GM18867 (cell line): Measurements from ENCODE around the gene UROS.
A peak's percentile ranks its signal among the peaks of the same experiment; 100 is the strongest.

Experiments
- ATAC-seq: cut with Tn5 transposase; IDR thresholded peaks from one replicate; pipeline ENCODE4 v1.9.1; 2021; ENCODE audit warnings: mild to moderate bottlenecking, moderate library complexity; ENCODE audit not compliant: unreplicated experiment

Gene UROS

DNA sequence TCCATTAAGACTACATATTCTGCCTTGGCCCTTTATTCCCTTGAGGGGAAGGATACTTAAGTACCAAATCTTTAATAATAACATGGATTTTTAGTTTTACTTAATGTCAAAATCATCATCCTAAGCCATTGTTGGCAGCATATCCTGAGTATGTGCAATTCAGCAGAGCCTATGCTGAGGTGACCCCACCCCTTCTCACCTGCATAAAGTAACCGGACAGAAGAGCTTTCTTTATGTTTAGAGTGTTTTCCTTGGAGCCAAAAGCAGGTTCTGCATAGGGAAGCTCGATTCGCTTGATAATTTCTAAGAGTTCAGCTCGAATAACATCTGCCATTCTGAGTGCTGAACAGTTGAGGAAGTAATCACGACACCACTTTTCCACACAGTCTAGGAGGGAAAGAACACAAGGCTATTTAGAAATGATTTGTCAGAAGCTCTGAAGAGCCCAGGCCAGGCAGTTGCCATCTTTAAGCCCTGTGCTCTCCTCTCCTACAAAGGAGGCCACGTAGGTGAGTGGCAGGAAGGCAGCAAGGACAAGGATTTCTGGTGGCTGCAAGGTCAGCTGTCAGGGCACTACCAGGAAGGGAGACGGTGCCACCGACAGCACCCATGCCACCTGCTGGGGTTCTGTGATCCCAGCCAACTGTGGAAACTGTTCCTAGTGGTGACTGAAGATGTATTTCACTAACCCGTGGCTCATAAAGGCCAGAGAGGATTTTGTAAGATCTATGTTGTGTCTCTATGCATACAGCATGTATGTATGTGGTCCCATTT is 15.9 kb upstream of the UROS start:
- no peak for ATAC-seq

DNA sequence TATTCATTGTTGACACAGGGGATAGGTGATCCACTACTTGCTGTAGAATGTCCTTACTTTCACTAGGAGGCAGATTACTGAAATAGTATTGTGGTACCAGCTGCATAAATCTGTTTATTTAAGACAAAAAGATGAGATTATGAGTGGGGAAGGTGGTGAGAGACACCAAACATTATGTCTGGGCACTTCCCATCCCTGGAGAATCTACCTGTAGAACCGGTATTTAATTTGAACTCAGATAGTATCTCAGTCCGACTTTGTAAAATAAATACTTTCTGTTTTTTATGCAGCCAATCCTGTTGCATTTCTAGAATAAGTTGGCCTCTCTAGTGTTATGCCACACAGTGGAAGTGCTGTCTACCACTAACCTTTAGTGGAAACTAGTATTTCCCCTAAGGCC is 13.7 kb upstream of the UROS start:
- no peak for ATAC-seq

DNA sequence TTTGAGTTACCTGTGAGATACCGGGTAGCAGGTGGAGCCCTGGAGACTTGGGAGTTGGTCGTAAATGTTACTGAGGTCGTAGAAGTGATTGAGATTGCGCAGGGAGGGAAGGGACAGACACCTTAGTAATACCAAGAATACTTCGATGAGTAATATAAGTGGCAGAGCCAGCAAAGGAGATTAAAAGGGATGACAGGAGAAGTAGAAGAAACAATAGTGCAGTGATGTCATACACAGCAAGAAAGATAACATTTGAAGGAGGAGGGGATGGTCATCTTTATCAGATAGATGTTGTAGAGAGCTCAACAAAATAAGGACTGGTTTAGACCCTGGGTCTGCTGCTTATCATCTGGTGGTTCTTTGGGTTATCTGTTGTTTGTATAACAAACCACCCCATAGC is 5.3 kb upstream of the UROS start:
- ATAC-seq, result no peak

DNA sequence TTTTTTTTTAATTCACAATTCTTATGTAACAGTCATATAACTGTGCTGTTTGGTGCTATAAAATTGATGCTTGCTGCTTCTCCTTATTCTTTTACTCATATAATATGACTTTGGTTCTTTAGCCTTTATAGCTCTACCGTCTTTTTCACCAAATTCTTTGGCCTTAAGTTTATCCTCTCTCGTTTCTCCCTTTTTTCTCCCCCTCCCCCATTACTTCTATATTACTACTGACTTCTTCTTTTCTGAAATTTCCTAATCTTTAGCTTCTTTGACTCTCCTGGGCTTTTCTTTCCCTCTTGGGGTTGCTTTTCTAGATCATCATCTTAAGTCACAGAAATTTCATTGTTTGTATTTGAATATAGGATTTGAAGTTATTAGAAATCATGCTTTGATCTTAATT is 4.1 kb upstream of the UROS start:
- ATAC-seq, result no peak

DNA sequence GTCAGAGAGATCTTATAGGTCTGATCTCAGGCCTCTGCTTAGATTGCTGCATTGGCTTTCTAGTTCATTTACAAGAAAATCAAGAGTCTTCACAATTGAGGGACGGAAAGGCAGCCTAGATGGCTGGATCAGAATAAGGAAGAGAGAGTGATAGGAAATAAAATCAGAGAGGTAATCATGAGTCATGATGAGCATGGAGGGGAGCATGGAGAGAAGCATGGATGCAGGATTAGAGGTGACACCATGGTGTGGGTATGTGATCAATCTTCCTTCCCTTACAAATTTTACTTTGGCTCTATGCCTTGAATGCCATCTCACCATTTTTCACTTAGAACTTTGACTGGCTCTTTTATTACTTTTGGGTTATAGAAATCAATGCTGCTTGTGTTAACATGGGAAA is 1.7 kb upstream of the UROS start:
- no peak for ATAC-seq

GRCh38 chr10:125823663-125824251 is 699 bp upstream of the UROS start:
- peak; percentile 0 for ATAC-seq

DNA sequence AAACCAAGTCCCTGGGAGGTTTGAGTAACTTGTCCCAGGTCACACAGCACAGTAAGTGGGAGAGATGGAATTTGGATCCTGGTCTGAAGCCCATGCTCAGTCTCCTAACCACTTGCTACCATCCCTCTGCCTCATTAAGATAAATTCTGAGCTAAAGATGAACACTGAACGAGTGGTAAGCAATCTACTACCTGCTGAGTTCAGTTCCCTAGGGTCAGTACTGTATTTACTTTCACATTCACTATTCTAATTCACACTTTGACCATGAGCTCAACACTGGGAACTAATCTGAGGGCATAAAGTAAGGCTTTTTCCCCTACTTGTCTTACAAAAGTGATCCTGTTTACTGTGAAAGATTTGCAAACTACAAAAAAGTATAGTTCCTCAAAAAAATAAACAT is 2.4 kb downstream of the UROS start:
- peak; percentile 75 for ATAC-seq

- no peak for ATAC-seq
Observed at GRCh38 chr10:125817337-125817946, 5.6 kb downstream of the UROS start.

DNA sequence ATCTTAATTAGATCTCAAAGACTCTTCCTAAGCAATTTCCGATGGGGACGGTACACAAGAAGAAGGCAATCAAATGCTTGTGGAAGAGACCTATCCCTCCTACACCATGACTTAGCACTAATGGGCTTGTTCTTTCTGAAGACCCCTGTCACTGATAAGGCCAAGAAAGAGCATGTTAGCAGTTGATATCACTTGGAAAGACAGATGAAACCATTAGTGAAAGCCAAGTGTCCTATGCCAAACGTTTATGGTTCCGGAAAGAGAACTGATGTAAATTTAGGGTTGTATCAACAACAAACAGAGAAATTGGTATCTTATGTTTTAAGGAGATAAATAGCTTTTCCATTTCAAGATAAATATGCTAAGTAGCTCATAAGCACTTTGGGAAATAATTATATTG is 6.5 kb downstream of the UROS start:
- no peak for ATAC-seq

DNA sequence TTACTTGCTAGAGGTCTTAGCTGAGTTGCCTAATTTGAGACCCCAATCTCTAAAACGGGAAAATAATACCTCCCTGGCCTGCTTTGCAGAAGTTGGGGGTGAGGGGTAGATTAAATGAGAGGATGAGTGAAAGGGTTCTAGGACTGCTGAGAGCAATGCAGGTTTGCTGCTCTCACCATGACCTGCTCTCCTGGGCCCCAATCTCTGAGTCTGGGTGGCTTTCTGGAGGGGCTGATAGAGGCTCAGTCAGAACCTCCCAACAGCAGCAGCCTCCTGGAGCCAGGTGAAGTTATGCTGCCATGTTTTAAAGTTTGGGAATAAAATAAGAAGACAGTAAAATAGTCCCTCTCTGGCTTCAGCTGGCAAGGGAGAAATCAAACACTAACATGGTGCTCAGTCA is 7.3 kb downstream of the UROS start:
- ATAC-seq, result no peak

DNA sequence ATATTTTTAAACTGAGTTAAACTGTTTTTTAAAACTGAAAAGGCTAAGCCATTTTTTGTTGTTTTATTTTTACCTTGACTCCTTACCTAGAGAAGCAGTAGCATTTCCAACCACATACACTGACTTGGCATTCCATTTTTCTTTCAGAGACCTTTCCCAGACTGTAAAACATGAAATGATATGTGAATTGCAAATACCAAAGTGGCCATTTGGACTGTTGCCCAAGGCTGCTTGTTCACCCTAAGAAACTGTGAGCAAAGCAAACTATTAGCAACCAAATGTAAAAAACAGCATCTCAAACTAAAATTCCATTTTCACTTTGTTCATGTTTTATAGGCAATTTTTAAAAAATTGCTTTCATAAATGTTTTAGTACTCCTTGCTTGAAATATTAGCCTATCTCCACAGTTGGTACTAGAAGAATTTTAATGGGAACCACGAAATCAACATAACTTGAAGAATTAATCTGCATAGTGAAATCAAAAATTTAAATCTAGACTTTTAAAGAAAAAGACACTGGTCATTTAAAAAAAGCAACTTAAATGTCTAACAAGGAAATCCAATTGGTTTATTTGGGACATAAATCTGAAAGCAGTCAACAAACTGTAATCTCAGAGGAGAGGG is 10.8 kb downstream of the UROS start:
- ATAC-seq, result no peak

DNA sequence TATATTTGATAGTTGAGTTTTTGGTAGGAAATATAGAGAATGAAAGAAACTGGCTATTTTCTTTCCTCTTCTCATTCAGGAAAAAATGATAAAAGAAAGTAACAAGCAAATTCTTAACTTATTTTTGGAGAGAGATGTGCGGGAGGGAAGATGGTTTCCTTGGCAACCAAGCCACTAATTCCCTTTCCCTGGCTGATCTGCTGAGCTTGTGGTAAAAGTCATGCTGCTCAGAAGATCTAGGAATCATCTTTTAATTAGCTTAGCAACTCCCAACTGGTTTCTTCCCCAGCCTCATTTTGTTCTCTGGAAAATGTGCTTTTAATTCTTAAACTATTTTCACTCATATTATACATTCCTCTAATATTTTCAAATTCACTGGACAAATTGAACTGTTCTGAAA is 11.8 kb downstream of the UROS start:
- ATAC-seq, result no peak

- ATAC-seq, result no peak
Observed at GRCh38 chr10:125808047-125808446, 15.0 kb downstream of the UROS start.

DNA sequence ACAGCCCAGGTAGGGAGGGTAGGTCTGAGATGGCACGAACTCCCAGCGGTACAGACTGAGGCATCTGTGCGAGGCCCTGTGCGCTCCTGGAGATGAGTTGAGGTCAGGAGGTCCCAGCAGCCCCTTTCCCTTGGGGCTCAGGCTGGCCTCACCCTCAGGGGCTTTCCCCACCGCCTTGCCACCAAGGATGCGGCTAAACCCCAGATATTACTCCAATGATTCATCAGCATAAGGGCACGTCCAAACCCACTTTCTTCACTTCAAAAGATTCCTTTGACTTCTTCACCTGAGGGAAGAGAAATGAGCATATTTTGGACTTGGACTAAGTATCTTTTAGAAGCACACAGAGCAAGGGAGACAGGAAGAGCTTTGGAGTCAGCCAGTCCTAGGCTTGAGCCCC is 20.3 kb downstream of the UROS start:
- no peak for ATAC-seq

- ATAC-seq, result no peak
Observed at GRCh38 chr10:125802131-125802530, 20.9 kb downstream of the UROS start.

DNA sequence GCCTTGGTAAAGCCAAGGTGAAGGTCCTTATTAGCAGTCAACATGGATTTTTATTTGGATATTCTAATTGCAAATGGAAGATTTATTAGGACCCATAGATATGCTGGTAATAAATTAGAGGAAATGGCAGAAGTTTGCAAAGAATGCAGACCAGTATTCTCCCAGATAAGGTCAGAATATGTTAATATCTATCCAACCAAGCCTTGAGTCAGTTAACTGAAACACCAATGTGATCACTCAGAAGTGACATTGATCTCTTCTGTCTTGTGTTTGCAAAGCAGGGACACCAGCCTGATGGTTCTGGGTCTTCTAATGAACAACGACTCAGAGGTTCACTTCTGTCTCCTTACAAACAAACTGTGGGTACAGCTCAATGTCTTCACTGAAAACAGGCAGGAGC is 21.5 kb downstream of the UROS start:
- ATAC-seq, result no peak

GRCh38 chr10:125799451-125800182 is 23.4 kb downstream of the UROS start:
- no peak for ATAC-seq

DNA sequence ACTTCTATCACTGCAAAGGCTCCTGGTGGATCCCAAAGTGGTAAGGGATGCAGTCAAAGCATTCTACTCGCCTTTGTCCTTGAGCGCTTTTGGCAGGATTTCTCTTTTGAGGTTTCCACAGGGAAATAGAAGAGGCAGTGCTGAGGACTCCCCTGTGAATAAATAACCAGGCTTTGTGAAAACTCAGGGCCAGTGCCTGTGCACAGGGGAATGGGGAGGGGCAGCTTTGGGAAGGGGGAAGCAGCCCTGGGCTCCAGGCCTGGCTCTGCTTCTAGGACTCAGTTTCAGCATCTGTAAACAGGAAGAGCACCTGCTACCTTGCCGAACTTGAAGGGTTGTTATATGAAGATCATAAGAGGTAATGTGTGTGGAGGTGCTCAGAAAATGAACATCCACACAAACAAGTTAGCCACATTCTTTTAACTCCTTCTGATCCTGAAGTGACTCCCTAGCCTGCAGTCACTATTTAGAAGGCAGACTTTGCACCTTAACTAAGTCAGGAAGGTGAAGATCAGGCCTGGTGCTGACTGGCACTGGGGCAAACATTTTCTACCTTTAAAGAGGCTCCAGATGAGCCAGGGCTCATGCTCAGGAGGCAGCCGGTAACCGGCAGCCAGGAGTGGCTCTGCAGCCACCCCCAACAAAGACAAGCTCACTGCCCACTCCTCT is 24.9 kb downstream of the UROS start:
- no peak for ATAC-seq

- ATAC-seq, result no peak
Observed at GRCh38 chr10:125797424-125797823, 25.6 kb downstream of the UROS start.

DNA sequence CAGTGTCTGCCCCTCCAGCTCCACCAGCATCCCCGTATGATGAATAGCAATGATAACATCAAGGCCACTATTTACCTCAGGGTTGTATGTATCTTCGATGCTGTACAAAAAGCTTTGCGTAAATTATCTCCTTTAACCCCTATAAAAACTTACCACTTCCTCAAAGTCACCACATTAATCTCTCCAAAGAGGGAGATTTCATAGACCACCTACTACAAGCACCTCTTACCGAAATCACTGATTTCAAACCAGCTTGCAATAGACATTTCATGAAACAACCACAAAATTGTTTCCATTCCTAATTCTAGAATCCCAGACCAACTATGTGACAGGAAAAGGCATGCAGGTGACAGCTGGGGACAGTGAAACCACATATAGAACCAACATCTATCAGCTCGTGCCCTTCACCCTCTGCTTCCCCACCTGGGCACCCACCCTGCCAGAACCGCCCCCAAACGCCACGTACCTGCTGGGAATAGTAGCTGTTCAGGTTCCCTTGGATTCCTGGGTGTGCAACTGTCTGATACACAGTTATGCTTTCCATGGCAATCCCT is 27.3 kb downstream of the UROS start:
- ATAC-seq, result no peak
